ENCODE data around the gene TFDP2. TPM values are rescaled to one million over a fixed set of nuclear protein-coding genes. Genes with fewer than 3 reads are reported as not detected.

Gene TFDP2
- total and polyA plus RNA-seq, 2 donors (not counting 1 experiment from before 2014, with no cell fraction given), result 5.5 to 31.7 TPM

GRCh38 chr3:142051351-142051750 is 98.0 kb downstream of the TFDP2 start:
- no peaks in the 10 kb centered on the region for H3K9me3 Mint-ChIP-seq (ENCODE audit: insufficient read depth)
- no peaks in the 10 kb centered on the region for H3K27me3 Mint-ChIP-seq
- WGBS (ENCODE audit: insufficient coverage), result 95% methylated on average over 3 of the region's 6 CpGs
- Histone ChIP-seq H2AFZ (ENCODE audit: insufficient read depth, low read depth, low read length, poor library complexity, severe bottlenecking) (no peak overlapping the region), H3K9me3 (ENCODE audit: control extremely low read depth in 1 of 3, control insufficient read depth in 2 of 3, insufficient read depth in 1 of 3, low read length in 2 of 3) (peaks cover 0 to 4% (median 0%) of the 10 kb centered on the region in 3 donors), H3K27ac (ENCODE audit: low read length in 2 of 2) (no peak overlapping the region), H4K20me1 (ENCODE audit: control insufficient read depth, insufficient read depth, low read length, poor library complexity, severe bottlenecking) (no peaks in the 10 kb centered on the region), H3K36me3 (replicated peaks in 1 of 2; ENCODE audit: control extremely low read depth in 1 of 2, control insufficient read depth in 1 of 2, extremely low read depth in 1 of 2, insufficient read depth in 2 of 2, low read length in 1 of 2) (no peaks in the 10 kb centered on the region), H3K4me2 (replicated peaks; ENCODE audit: low read depth, low read length, poor library complexity, severe bottlenecking) (no peak overlapping the region), H3K27me3 (replicated peaks in 1 of 4; ENCODE audit: control extremely low read depth in 1 of 4, control insufficient read depth in 3 of 4, insufficient read depth in 4 of 4, low read length in 3 of 4) (no peaks in the 10 kb centered on the region), H3K9ac (ENCODE audit: low read length) (no peak overlapping the region), H3K4me1 (ENCODE audit: control insufficient read depth in 2 of 2, insufficient read depth in 2 of 2, low read length in 2 of 2) (no peaks in the 10 kb centered on the region), H3K79me2 (ENCODE audit: control insufficient read depth, insufficient read depth, low read length) (no peaks in the 10 kb centered on the region), H3K4me3 (ENCODE audit: control extremely low read depth in 1 of 5, extremely low read depth in 1 of 5, insufficient read depth in 1 of 5, low read depth in 2 of 5, low read length in 4 of 5) (no peak overlapping the region)
- no peak overlapping the region for H3K4me3 Mint-ChIP-seq
- no peak for TF ChIP-seq EZH2 (IDR thresholded peaks at IDR 0.05; ENCODE audit: borderline replicate concordance, insufficient read depth, low read depth, low read length, poor library complexity, severe bottlenecking)
- no peak for TF ChIP-seq CTCF (IDR thresholded peaks at IDR 0.05)
- ATAC-seq (ENCODE audit: low read depth) (no peak), DNase-seq (no peak)
- no peaks in the 10 kb centered on the region for H3K4me1 Mint-ChIP-seq
- H3K27ac Mint-ChIP-seq, result no peak overlapping the region
- CTCF ChIA-PET, result no interaction called here
- intact Hi-C loops (cut with micrococcal nuclease), result no loop called here
- POLR2A ChIA-PET, result no interaction called here

- ATAC-seq (ENCODE audit: low read depth) (no peak), DNase-seq (no peak)
- intact Hi-C loops (cut with micrococcal nuclease), result no loop called here
- CTCF ChIA-PET, result no interaction called here
- H3K27me3 Mint-ChIP-seq, result no peaks in the 10 kb centered on the region
- no peak for TF ChIP-seq EZH2 (IDR thresholded peaks at IDR 0.05; ENCODE audit: borderline replicate concordance, insufficient read depth, low read depth, low read length, poor library complexity, severe bottlenecking)
- no peak for TF ChIP-seq CTCF (IDR thresholded peaks at IDR 0.05)
- Histone ChIP-seq H3K9me3 (ENCODE audit: control extremely low read depth in 1 of 3, control insufficient read depth in 2 of 3, insufficient read depth in 1 of 3, low read length in 2 of 3) (peaks cover 0 to 13% (median 0%) of the 10 kb centered on the region in 3 donors), H2AFZ (ENCODE audit: insufficient read depth, low read depth, low read length, poor library complexity, severe bottlenecking) (no peak overlapping the region), H3K4me2 (replicated peaks; ENCODE audit: low read depth, low read length, poor library complexity, severe bottlenecking) (no peak overlapping the region), H3K9ac (ENCODE audit: low read length) (no peak overlapping the region), H4K20me1 (ENCODE audit: control insufficient read depth, insufficient read depth, low read length, poor library complexity, severe bottlenecking) (no peaks in the 10 kb centered on the region), H3K27me3 (replicated peaks in 1 of 4; ENCODE audit: control extremely low read depth in 1 of 4, control insufficient read depth in 3 of 4, insufficient read depth in 4 of 4, low read length in 3 of 4) (no peaks in the 10 kb centered on the region), H3K36me3 (replicated peaks in 1 of 2; ENCODE audit: control extremely low read depth in 1 of 2, control insufficient read depth in 1 of 2, extremely low read depth in 1 of 2, insufficient read depth in 2 of 2, low read length in 1 of 2) (no peaks in the 10 kb centered on the region), H3K4me1 (ENCODE audit: control insufficient read depth in 2 of 2, insufficient read depth in 2 of 2, low read length in 2 of 2) (no peaks in the 10 kb centered on the region), H3K27ac (ENCODE audit: low read length in 2 of 2) (no peak overlapping the region), H3K4me3 (ENCODE audit: control extremely low read depth in 1 of 5, extremely low read depth in 1 of 5, insufficient read depth in 1 of 5, low read depth in 2 of 5, low read length in 4 of 5) (no peak overlapping the region), H3K79me2 (ENCODE audit: control insufficient read depth, insufficient read depth, low read length) (no peaks in the 10 kb centered on the region)
- no peak overlapping the region for H3K27ac Mint-ChIP-seq
- WGBS (ENCODE audit: insufficient coverage), result no CpG with 5 or more reads among the region's 1 CpG
- POLR2A ChIA-PET, result no interaction called here
- H3K4me1 Mint-ChIP-seq, result no peaks in the 10 kb centered on the region
- H3K9me3 Mint-ChIP-seq (ENCODE audit: insufficient read depth), result no peaks in the 10 kb centered on the region
- no peak overlapping the region for H3K4me3 Mint-ChIP-seq
Observed at GRCh38 chr3:142047021-142047369, 102.3 kb downstream of the TFDP2 start.
